ENCODE measurements around the gene CSF3R.

GRCh38 chr1:36522021-36522420 is 39.3 kb upstream of the CSF3R start:
- TF ChIP-seq CTCF (IDR thresholded peaks at IDR 0.05) (no peak), POLR2A (IDR thresholded peaks at IDR 0.05) (no peak)

Data from breast epithelium (tissue), 3 donors.